RWPE1 (cell line): ENCODE measurements around the gene RAMP3.

Experiments
- CTCF ChIA-PET: fragments of 350-600 bp; sonication (Branson Sonifier 250); formaldehyde crosslinking; extraction: SDS; loops from one replicate; lab custom pipeline; 2021; lab: Yijun Ruan, JAX
- POLR2A ChIA-PET: fragments of 400-600 bp; formaldehyde crosslinking; extraction: SDS; loops from one replicate; lab custom pipeline; 2020; ENCODE audit warnings: antibody characterized with exemption; ENCODE audit not compliant: low non-redundant PET; lab: Yijun Ruan, JAX
- DNase-seq: peaks from one replicate; pipeline ENCODE4 v3.0.0; 2012; ENCODE audit warnings: low spot score
- H3K27ac ChIP-seq: fragments of 450-650 bp; 2 replicates; pipeline ENCODE4 v1.5.1; 2017
- TF ChIP-seq, protein P1 (sequence below): fragments of 450-650 bp; conservative IDR thresholded peaks from 2 replicates; pipeline ENCODE4 v1.5.1; 2017; ENCODE audit warnings: low read depth, mild to moderate bottlenecking

RAMP3 gene

DNA sequence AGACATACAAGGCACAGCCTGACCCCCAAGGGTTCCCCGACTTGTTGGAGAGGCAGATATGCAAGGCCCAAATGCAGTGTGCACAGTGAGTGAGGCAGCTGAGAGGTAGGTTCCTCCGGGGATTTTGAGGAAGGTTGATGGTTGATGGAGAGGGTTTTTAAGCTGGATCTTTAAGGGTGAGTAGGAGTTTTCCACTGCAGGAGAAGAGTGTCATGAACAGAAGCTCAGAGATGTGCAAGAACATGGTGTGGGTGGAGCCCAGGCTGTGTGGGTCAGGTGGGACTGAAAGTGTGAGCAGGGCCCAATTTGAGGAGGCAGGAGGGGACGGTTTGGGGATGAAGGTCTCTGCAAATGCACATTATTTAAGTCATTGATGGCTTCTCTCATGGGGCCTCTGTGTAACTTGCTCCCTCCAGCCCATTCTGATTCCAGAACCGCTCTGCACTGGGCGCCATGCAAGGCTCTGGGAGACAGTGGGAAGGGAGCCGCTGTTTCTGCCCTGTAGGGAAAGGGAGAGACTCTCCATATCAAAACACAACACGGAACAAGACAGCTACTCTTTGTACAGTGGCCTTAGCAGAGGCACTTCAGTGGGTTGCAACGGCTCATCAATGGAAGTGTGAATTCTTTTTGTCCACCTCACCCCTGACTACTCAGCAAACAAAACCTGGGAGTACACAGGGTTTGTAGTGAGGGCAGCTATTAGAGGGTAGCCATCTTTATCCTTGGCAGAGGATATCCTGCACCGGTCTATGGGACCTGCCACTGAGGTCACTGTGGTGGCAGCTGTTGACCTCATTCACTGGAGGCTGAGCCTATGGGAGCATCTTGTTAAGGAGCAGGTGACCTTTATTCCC is 29.7 kb downstream of the RAMP3 start:
- H3K27ac ChIP-seq: no peak overlapping the region
- ChIA-PET CTCF (no interaction called here), POLR2A (interaction anchor here (0.6 kb wide), 1 partner anchor 451 kb away, joined by 4 read pairs; no protein-coding TSS in a partner anchor)
- no peak for DNase-seq
- TF ChIP-seq, protein P1, sequence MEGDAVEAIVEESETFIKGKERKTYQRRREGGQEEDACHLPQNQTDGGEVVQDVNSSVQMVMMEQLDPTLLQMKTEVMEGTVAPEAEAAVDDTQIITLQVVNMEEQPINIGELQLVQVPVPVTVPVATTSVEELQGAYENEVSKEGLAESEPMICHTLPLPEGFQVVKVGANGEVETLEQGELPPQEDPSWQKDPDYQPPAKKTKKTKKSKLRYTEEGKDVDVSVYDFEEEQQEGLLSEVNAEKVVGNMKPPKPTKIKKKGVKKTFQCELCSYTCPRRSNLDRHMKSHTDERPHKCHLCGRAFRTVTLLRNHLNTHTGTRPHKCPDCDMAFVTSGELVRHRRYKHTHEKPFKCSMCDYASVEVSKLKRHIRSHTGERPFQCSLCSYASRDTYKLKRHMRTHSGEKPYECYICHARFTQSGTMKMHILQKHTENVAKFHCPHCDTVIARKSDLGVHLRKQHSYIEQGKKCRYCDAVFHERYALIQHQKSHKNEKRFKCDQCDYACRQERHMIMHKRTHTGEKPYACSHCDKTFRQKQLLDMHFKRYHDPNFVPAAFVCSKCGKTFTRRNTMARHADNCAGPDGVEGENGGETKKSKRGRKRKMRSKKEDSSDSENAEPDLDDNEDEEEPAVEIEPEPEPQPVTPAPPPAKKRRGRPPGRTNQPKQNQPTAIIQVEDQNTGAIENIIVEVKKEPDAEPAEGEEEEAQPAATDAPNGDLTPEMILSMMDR: no peak

DNA sequence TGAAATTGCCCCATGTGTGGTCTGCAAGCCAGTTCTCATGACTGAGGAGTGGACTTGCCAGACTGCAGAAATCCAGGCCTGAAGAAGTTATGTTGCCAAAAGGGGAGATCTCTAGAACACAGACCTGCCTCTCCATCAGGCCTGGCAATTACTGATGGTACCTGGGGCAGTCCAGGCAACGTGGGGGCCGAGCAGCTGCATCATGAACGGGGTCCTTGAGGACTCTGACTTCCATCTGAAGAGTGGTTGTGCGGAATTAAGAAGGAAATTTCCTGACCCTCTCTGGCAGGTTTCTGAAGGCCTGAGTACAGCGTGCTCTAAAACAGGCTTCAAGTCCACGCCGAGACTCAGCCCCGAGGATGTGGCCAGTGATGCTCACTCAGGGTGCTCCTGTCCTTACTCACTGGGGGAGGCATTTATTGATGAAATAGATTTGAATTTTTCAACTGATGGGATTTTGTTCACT is 30.4 kb downstream of the RAMP3 start:
- ChIA-PET CTCF (no interaction called here), POLR2A (interaction anchor here (0.5 kb wide), 1 partner anchor 512 kb away, joined by 3 read pairs; no protein-coding TSS in a partner anchor)
- no peak for DNase-seq
- TF ChIP-seq, protein P1: no peak
- no peak overlapping the region for H3K27ac ChIP-seq

DNA sequence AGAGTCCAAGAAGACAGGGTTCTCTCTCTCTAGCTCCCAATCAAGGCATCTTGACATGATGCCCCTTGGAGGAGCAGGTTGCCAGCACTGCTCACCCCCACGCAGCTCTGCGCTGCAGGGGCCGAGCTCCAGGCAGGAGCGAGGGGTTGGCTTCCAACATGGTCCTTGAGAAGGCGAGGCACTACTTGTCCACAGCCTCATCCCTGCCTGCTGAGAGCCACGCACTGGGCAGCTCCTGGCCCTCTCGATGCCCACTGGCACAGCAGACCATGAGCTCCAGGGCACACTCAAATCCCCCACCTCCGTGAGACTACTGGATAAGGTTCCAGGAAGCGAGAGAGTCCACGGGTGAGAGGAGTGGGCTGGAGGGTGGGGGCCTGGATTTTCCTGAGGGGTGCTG is 31.1 kb downstream of the RAMP3 start:
- H3K27ac ChIP-seq: no peak overlapping the region
- TF ChIP-seq, protein P1: no peak
- POLR2A ChIA-PET: interaction anchor here (0.5 kb wide), 1 partner anchor 512 kb away, joined by 3 read pairs; no protein-coding TSS in a partner anchor
- DNase-seq: no peak
- CTCF ChIA-PET: no interaction called here

DNA sequence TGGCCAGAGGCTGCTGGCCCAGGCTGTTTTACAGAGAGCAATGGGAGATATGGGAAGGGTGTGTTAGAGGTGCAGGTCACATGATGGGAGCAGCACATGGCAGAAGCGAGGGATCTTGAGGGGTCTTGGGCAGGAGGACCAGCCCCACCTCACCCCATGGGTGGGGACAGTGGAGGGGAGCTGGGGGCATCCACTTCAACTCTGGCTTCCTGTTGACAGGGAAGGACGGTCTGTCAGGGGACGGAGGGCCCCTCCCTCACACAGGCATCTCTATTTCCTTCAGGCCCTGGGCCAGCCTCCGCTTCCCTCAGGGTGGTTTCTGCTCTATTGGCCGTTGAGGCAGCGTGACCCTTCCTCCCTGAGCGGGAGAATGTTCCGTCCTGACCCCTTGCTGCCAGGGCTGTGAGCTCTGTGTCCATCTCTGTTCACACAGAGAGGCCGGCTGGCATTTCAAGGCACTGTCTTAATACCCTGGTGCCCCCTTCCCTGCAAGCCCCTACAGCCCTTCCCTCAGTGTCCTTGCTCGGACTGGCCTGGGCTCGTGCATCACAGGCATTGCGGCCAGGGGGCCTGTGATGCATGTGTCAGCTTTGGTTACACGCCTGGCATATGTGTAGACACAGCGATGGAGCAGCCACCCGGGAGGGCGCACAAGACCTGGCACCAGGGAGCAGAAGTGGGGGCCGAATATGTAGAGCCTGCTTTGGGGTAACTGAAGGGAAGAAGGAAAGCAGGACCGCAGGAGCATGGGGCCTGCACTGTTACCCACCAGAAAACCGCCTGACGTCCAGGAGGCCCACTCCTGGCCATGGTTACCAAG is 31.8 kb downstream of the RAMP3 start:
- TF ChIP-seq, protein P1: no peak
- ChIA-PET POLR2A (no interaction called here), CTCF (no interaction called here)
- H3K27ac ChIP-seq: no peak overlapping the region
- DNase-seq: no peak

DNA sequence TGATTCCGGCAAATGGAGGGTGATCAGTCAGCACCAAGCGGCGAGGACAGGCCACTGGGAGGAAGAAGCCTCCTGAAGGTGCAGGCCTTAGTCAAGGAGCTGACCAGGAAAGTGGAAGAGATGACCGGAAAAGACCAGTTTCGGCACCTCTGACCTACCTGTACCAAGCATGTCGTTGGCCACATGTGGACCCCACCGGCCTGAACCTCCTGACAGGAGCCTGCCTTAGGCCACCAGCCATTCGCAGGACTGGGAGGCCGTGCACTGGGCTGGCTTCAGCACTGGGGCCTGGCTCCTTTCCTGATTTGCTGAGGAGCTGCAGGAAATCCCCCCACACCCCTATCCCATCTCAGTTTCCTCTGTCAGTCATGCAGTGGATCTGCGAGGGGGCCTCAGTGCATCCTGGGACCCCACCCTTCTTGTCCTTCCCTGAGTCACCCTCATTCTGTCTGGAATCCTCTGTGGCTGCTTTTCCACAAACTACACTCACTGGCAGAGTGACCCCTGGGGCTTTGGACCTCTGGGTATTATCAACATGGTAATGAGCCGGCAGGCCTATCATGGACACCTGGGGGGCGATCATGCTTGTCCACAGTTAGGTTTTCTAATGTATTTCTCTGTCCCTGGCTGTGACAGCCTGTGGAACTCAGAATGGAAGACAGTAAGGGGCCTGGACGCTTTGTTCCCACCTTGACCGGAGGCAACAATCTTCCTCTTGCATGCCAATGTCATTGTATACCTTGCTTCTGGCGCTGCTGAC is 33.0 kb downstream of the RAMP3 start:
- TF ChIP-seq, protein P1: no peak
- ChIA-PET CTCF (interaction anchor here (0.9 kb wide), 1 partner anchor 9 kb away, joined by 4 read pairs; no protein-coding TSS in a partner anchor), POLR2A (no interaction called here)
- no peak for DNase-seq
- H3K27ac ChIP-seq: no peak overlapping the region
